ENCODE data around the gene TNNI2. TPM values are rescaled to one million over a fixed set of nuclear protein-coding genes. Genes with fewer than 3 reads are reported as not detected.

Gene TNNI2
- total RNA-seq, 2 donors from 2014 or later, result not detected

DNA sequence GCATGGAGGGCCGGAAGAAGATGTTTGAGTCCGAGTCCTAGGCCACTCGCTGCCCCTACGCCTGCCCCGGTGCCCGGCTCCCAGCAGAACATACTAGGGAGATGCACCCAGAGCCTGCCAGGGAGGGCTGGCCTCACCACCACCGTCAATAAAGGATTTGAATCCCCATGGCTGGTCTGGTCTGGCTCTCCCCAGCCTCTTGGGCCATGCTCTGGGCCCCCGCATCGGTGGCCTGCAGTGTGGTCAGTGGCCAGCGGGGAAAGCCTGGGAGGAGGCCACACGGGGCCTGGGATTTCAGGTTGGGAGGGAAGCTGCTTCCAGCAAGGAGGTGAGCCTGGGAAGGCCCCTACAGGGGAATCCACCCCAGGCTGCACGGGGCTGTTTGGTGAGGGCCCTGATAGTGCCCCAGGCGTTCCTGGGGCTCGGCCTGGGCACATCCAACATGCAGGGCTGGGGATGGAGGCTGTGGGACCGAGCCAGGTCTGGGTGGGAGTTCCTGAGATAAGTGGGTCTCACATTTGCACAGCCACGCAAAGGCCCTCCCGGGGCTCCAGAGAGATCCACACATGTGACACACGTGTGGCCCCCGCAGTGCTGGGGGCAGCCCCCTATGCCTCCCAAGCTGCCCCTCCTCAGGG, 2.8 kb downstream of the TNNI2 start:
- H3K27ac ChIP-seq (ENCODE audit: low read depth, low read length), result no peak overlapping the region
- Mint-ChIP-seq H3K27me3 (ENCODE audit: insufficient read depth) (peaks cover 2% of the 10 kb centered on the region), H3K4me3 (no peak overlapping the region), H3K4me1 (no peaks in the 10 kb centered on the region), H3K9me3 (no peaks in the 10 kb centered on the region), H3K27ac (no peak overlapping the region), H3K36me3 (ENCODE audit: low read depth) (no peaks in the 10 kb centered on the region)
- H3K9ac ChIP-seq (ENCODE audit: extremely low read depth, low read length, poor library complexity, severe bottlenecking), result no peak overlapping the region
- TF ChIP-seq, protein P1, sequence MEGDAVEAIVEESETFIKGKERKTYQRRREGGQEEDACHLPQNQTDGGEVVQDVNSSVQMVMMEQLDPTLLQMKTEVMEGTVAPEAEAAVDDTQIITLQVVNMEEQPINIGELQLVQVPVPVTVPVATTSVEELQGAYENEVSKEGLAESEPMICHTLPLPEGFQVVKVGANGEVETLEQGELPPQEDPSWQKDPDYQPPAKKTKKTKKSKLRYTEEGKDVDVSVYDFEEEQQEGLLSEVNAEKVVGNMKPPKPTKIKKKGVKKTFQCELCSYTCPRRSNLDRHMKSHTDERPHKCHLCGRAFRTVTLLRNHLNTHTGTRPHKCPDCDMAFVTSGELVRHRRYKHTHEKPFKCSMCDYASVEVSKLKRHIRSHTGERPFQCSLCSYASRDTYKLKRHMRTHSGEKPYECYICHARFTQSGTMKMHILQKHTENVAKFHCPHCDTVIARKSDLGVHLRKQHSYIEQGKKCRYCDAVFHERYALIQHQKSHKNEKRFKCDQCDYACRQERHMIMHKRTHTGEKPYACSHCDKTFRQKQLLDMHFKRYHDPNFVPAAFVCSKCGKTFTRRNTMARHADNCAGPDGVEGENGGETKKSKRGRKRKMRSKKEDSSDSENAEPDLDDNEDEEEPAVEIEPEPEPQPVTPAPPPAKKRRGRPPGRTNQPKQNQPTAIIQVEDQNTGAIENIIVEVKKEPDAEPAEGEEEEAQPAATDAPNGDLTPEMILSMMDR (conservative IDR thresholded peaks at IDR 0.05), result no peak
- H3K4me1 ChIP-seq (ENCODE audit: control insufficient read depth, insufficient read depth, low read length), result no peaks in the 10 kb centered on the region
- 90 to 92% methylated on average over 13 to 19 of the region's 19 CpGs for WGBS, 2 experiments (ENCODE audit: insufficient coverage in 1 of 2, insufficient read length in 1 of 2)
- H3K36me3 ChIP-seq (ENCODE audit: control insufficient read depth, insufficient read depth, low read length), result no peaks in the 10 kb centered on the region
- H3K9me3 ChIP-seq (ENCODE audit: control insufficient read depth, low read length), result no peaks in the 10 kb centered on the region
- no peak for DNase-seq
- no peaks in the 10 kb centered on the region for H3K27me3 ChIP-seq (ENCODE audit: control insufficient read depth, insufficient read depth, low read length, poor library complexity, severe bottlenecking)
- no peak overlapping the region for H3K4me3 ChIP-seq (ENCODE audit: low read length)

DNA sequence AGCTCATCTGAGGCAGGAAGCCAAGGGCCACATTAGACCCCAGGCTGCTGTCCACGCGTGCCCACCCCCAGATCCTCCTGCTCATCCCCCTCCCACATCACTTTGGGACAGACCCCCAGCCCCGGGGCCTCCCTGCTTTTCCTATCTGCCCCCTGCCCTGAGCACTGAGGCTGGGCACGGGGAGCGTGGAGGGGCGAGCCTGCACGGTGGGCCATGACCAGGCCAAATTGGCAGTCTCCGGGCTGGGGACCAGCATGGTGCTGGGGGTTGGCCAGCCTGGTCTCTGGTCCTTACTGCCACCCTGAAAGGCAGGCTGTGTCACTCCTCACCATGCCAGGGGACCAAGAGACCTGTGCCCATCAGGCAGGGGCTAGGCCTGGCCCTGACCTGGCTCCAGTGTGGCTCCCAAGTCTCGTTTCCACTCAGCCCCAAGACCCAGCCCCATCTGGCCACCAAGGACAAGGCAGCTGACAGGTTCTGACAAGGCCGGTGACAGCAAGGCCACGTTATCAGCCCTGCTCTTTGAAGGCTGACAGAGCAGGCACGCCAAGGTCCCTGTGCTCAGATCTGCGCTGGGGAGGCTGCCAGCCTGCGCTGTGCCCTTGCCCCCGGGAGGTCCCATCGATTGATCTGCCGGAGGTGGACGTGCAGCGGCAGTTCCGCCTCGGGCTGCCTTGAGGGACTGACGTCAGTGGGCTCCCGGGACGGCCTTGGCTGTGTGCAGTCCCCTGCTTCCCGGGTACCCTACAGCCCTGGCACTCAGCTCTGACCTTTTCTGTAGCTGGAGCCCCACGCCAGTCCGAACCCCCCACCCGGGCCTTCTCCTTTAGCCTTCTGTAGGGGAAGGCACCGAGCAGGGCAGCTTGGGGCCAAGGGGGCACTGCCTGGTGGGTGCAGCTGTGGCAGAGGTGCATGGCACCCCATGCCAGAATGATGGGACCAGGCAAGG, 3.6 kb downstream of the TNNI2 start:
- Mint-ChIP-seq H3K9me3 (no peaks in the 10 kb centered on the region), H3K36me3 (ENCODE audit: low read depth) (no peaks in the 10 kb centered on the region), H3K27ac (no peak overlapping the region), H3K4me1 (no peaks in the 10 kb centered on the region), H3K4me3 (no peak overlapping the region), H3K27me3 (ENCODE audit: insufficient read depth) (peaks cover 2% of the 10 kb centered on the region)
- no peak overlapping the region for H3K27ac ChIP-seq (ENCODE audit: low read depth, low read length)
- WGBS, 2 experiments (ENCODE audit: insufficient coverage in 1 of 2, insufficient read length in 1 of 2), result 92% methylated on average over 21 to 29 of the region's 29 CpGs
- H3K36me3 ChIP-seq (ENCODE audit: control insufficient read depth, insufficient read depth, low read length), result no peaks in the 10 kb centered on the region
- H3K27me3 ChIP-seq (ENCODE audit: control insufficient read depth, insufficient read depth, low read length, poor library complexity, severe bottlenecking), result no peaks in the 10 kb centered on the region
- H3K4me3 ChIP-seq (ENCODE audit: low read length), result no peak overlapping the region
- no peaks in the 10 kb centered on the region for H3K9me3 ChIP-seq (ENCODE audit: control insufficient read depth, low read length)
- no peak for DNase-seq
- H3K9ac ChIP-seq (ENCODE audit: extremely low read depth, low read length, poor library complexity, severe bottlenecking), result no peak overlapping the region
- no peaks in the 10 kb centered on the region for H3K4me1 ChIP-seq (ENCODE audit: control insufficient read depth, insufficient read depth, low read length)
- TF ChIP-seq, protein P1 (conservative IDR thresholded peaks at IDR 0.05), result no peak

DNA sequence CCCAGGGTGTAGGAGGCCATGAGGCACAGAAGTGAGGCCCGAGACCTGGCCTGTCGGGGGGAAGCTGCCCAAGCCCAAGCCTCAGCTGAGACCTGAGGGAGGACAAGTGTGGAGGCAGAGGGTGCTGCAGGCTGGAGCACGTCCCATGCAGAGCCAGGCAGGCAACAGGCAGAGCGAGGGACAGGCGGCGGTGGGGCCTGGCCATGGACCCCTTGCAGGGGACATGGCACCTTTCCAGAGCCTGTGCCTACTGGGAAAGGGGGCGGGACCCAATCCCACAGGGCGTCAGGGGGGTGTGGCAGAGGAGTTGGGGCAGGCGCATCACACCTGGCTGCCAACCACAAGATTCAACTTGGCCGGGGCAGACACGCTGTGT, 4.3 kb downstream of the TNNI2 start:
- TF ChIP-seq, protein P1 (conservative IDR thresholded peaks at IDR 0.05), result no peak
- H3K4me3 Mint-ChIP-seq, result no peak overlapping the region
- H3K36me3 Mint-ChIP-seq (ENCODE audit: low read depth), result no peaks in the 10 kb centered on the region
- Histone ChIP-seq H3K4me3 (ENCODE audit: low read length) (no peak overlapping the region), H3K9me3 (ENCODE audit: control insufficient read depth, low read length) (no peaks in the 10 kb centered on the region), H3K9ac (ENCODE audit: extremely low read depth, low read length, poor library complexity, severe bottlenecking) (no peak overlapping the region), H3K4me1 (ENCODE audit: control insufficient read depth, insufficient read depth, low read length) (no peaks in the 10 kb centered on the region), H3K27me3 (ENCODE audit: control insufficient read depth, insufficient read depth, low read length, poor library complexity, severe bottlenecking) (no peaks in the 10 kb centered on the region), H3K27ac (ENCODE audit: low read depth, low read length) (no peak overlapping the region), H3K36me3 (ENCODE audit: control insufficient read depth, insufficient read depth, low read length) (no peaks in the 10 kb centered on the region)
- H3K27ac Mint-ChIP-seq, result no peak overlapping the region
- no peak for DNase-seq
- WGBS, 2 experiments (ENCODE audit: insufficient coverage in 1 of 2, insufficient read length in 1 of 2), result 81 to 97% methylated on average over 6 to 11 of the region's 11 CpGs
- peaks cover 2% of the 10 kb centered on the region for H3K27me3 Mint-ChIP-seq (ENCODE audit: insufficient read depth)
- no peaks in the 10 kb centered on the region for H3K4me1 Mint-ChIP-seq
- no peaks in the 10 kb centered on the region for H3K9me3 Mint-ChIP-seq

All from endodermal cell (in vitro differentiated cells).